Astrocyte of the spinal cord (primary cell): Measurements from ENCODE around the gene BMPR1A.

Source experiments
- DNase-seq: peaks from one replicate; pipeline ENCODE4 v3.0.0; 2011; ENCODE audit warnings: low read depth, low spot score
- H3K4me3 ChIP-seq: 2 replicates; pipeline ENCODE4 v1.5.1; 2011; ENCODE audit warnings: low read depth, mild to moderate bottlenecking, low read length, moderate library complexity
- in situ Hi-C: cut with HindIII; loops from 2 replicates; pipeline ENCODE4 v1.10.0; 2017; ENCODE audit warnings: low sequenced_read_pairs
- TF ChIP-seq, protein P1 (sequence below): IDR thresholded peaks from 2 replicates; pipeline ENCODE4 v1.5.1; 2012; ENCODE audit warnings: low read depth, mild to moderate bottlenecking, low read length, inconsistent platforms

The BMPR1A gene

DNA sequence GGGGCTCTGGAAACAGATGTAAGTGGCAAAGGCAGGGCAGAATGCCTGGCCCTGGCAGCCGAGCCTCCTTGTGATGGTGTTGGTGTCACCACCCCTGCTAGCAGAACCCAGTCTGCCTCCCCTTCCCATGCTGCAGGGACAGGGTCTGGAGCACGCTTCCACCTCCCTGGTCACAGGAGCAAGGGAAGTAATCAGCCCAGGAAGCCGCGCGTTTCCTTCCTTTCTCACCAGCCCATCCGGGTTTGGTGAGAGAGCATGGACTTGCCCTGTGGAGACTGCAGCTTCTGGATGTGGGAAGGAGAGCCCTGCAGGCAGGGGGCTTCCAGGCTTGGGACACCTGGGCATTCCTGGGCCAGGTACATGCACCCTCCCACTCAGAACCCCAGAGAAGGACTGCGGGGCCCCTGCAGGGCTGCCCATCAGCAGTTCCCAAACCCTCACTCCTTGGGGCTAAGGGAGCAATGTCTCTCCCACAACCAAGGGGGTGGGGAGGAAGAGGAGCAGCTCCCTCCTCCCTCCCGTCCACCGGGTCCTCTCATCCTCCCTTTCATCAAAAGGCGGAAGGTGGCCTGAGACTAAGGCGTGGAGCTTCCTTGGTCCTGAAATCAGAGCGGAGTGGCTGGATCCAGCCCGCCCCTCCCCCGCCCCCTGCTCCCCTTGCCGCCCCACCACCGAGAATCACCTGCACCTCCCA lies 199.2 kb downstream of the BMPR1A start:
- no peak overlapping the region for H3K4me3 ChIP-seq
- DNase-seq: no peak
- in situ Hi-C loops: no loop called here
- TF ChIP-seq, protein P1, sequence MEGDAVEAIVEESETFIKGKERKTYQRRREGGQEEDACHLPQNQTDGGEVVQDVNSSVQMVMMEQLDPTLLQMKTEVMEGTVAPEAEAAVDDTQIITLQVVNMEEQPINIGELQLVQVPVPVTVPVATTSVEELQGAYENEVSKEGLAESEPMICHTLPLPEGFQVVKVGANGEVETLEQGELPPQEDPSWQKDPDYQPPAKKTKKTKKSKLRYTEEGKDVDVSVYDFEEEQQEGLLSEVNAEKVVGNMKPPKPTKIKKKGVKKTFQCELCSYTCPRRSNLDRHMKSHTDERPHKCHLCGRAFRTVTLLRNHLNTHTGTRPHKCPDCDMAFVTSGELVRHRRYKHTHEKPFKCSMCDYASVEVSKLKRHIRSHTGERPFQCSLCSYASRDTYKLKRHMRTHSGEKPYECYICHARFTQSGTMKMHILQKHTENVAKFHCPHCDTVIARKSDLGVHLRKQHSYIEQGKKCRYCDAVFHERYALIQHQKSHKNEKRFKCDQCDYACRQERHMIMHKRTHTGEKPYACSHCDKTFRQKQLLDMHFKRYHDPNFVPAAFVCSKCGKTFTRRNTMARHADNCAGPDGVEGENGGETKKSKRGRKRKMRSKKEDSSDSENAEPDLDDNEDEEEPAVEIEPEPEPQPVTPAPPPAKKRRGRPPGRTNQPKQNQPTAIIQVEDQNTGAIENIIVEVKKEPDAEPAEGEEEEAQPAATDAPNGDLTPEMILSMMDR: no peak

DNA sequence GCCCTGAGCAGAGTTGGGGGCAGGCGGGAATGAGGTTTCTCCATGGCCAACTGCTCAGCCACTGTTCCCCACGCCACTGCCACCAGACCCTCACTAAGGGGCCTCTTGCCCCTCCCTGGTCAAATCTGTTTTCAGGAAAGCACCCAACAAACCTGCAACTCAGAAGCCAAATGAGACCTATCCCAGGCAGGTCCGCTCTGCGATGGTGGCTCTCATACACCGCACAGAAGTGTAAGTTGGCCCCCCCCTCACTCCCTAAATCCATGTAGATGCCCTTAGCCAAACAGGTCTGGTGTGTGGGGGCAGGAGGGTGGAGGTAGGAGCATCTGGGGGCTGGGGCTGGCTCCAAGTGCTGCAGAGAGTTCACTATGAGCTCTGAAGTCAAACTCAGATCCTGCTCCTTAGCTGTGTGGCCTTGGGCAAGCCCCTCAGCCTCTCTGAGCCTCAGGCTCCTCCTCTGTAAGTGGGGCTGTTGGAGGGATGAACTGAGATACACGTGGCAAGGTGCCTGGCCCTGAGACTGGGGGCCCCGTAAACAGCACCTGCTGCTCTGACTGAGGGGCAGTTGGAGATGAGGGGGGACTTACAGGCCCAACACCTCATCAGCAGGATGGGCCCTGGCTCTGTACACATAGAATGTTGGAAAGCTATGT lies 199.9 kb downstream of the BMPR1A start:
- TF ChIP-seq, protein P1: no peak
- no peak overlapping the region for H3K4me3 ChIP-seq
- DNase-seq: no peak
- in situ Hi-C loops: no loop called here

DNA sequence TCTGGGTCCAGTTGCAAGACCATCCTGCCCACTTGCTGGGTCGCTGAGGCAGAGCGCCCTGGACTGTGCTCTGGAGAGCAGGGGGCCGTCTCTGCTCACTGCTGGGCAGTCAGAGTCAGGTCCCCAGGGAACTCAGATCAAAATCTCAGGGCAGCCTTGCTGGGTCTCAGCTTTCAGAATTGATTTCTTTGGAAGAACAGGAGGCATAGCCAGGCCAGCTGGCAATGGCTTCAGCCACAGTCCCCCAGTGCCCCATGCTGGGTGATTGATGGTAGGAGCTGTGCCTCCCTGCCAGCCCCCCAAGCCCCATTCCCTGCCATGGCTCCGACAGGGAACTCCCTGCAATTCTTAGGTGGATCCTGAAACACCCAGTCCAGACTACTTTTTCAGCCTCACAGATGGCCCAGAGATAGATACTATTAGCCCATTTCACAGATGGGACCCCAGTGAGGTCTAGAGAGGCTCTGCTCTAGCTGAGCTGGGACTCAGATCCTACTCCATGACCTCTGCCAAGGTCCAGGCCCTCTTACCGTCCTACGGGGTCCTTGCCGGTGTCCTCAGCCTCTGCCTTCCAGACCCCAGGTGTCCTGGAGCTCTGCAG lies 200.5 kb downstream of the BMPR1A start:
- H3K4me3 ChIP-seq: no peak overlapping the region
- in situ Hi-C loops: no loop called here
- TF ChIP-seq, protein P1: no peak

DNA sequence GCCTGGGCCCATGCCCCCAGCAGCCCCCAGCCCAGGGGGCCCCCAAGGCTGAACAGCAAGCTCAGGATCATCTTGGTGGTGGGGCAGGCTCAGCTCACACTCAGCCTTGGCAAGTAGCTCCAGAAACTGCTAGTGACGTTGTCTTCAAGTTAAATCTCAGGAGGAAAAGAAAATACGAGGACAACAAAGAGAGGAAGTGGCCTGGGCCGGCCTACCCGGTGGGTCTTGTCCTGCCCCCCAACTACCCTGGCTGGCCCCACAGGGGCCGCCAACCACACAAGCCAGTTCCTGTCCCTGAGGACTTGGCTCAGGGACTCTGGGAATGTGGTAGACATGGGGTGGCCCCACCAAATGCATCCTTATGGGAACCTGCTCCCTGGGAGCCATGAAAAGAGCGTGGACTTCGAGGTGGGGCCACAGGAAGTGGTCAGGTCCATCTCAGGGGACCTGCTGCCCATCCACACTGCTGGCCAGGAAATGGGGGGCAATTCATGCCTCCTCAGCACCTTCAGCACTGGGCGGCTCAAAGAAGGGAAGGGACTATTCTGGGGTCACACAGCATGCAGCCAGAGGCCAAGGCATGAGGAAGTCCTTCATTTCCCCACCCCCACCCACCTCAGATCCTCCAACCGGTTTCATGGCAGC lies 201.2 kb downstream of the BMPR1A start, which contains the start of gene MMRN2:
TSS of gene MMRN2 (minus strand) at position 145 of the 645 bp plus-strand sequence. CDS start at position 71, 74 bp downstream.
- no peak within 1 kb of the TSS for H3K4me3 ChIP-seq
- in situ Hi-C loops: no loop called here
- TF ChIP-seq, protein P1: no peak
- DNase-seq: no peak

More for the DNA sequence above, 200.5 kb downstream of the BMPR1A start:
- no peak for DNase-seq

DNA sequence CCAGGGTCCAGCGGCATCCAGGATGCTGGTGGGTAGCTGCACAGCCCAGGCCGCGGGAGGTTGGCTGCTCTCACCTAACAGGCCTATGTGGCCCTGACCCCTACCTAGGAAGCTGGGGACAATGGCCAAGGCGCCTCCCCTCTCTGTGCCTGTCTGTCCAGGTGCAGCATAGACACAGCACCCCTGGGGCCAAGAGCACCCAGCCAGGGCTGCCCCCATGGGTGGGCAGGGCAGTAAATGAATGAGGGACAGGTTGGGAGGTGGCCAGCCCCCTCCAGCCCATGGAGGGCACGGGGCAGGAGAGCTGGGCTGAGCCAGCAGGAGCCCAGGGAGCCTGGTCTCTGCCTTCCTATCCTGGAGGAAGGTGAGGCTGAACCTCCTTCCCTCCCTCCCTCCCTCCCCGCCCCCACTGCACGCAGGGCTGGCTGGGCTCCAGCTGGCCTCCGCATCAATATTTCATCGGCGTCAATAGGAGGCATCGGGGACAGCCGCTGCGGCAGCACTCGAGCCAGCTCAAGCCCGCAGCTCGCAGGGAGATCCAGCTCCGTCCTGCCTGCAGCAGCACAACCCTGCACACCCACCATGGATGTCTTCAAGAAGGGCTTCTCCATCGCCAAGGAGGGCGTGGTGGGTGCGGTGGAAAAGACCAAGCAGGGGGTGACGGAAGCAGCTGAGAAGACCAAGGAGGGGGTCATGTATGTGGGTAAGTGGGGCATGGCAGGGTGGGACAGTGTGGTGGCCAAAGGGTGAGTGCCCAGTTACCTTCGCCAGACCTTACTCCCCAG lies 201.9 kb downstream of the BMPR1A start, which contains the start of gene SNCG:
TSS of gene SNCG (plus strand) at position 484 of the 785 bp plus-strand sequence. CDS start at position 583, 99 bp downstream.
- in situ Hi-C loops: no loop called here
- TF ChIP-seq, protein P1: no peak
- DNase-seq: no peak
- no peak within 1 kb of the TSS for H3K4me3 ChIP-seq
